Measurements from ENCODE around the gene ATG16L2.

ATG16L2 gene

GRCh38 chr11:72814286-72815109 lies at the start of gene ATG16L2:
ATG16L2 (plus strand) TSS chr11:72814411; CDS start chr11:72814446, 35 bp downstream.
- DNase-seq (ENCODE audit: low spot score) = peak; percentile 84

- no peak for DNase-seq (ENCODE audit: low spot score)
These were observed 49.7 kb upstream of the ATG16L2 start for GRCh38 chr11:72764503-72764902.

- DNase-seq (ENCODE audit: low spot score) = no peak
These were observed 47.9 kb upstream of the ATG16L2 start for GRCh38 chr11:72766152-72766902.

- no peak for DNase-seq (ENCODE audit: low spot score)
These were observed 46.8 kb upstream of the ATG16L2 start for GRCh38 chr11:72767203-72768062.

- DNase-seq (ENCODE audit: low spot score) = no peak
These were observed 45.6 kb upstream of the ATG16L2 start for GRCh38 chr11:72768581-72768980.

GRCh38 chr11:72769680-72770079 lies 44.5 kb upstream of the ATG16L2 start:
- DNase-seq (ENCODE audit: low spot score) = no peak

- DNase-seq (ENCODE audit: low spot score) = no peak
These were observed 43.4 kb upstream of the ATG16L2 start for GRCh38 chr11:72770799-72771198.

GRCh38 chr11:72771507-72771906 lies 42.7 kb upstream of the ATG16L2 start:
- no peak for DNase-seq (ENCODE audit: low spot score)

- DNase-seq (ENCODE audit: low spot score) = no peak
These were observed 42.2 kb upstream of the ATG16L2 start for GRCh38 chr11:72772059-72772458.

- DNase-seq (ENCODE audit: low spot score) = peak; percentile 59
These were observed 40.9 kb upstream of the ATG16L2 start for GRCh38 chr11:72773291-72773690.

GRCh38 chr11:72773696-72774095 lies 40.5 kb upstream of the ATG16L2 start:
- DNase-seq (ENCODE audit: low spot score) = no peak

GRCh38 chr11:72774499-72774898 lies 39.7 kb upstream of the ATG16L2 start:
- DNase-seq (ENCODE audit: low spot score) = no peak

- no peak for DNase-seq (ENCODE audit: low spot score)
These were observed 38.7 kb upstream of the ATG16L2 start for GRCh38 chr11:72775288-72776110.

GRCh38 chr11:72776117-72776843 lies 37.9 kb upstream of the ATG16L2 start:
- no peak for DNase-seq (ENCODE audit: low spot score)

GRCh38 chr11:72776844-72777754 lies 37.1 kb upstream of the ATG16L2 start:
- no peak for DNase-seq (ENCODE audit: low spot score)

- no peak for DNase-seq (ENCODE audit: low spot score)
These were observed 36.4 kb upstream of the ATG16L2 start for GRCh38 chr11:72777755-72778278.

- DNase-seq (ENCODE audit: low spot score) = no peak
These were observed 35.4 kb upstream of the ATG16L2 start for GRCh38 chr11:72778535-72779494.

- no peak for DNase-seq (ENCODE audit: low spot score)
These were observed 34.6 kb upstream of the ATG16L2 start for GRCh38 chr11:72779495-72780128.
